Epithelial cell of proximal tubule (primary cell): ENCODE measurements around the gene KCNJ12. TPM values are rescaled to one million over a fixed set of nuclear protein-coding genes. Genes with fewer than 3 reads are reported as not detected.
"Not testable (repeated sequence)": the region's sequence is repeated elsewhere in the genome, so short reads cannot be mapped to it uniquely, and the experiment has no call there.

ENCODE experiments used
- DNase-seq: peaks from one replicate; pipeline ENCODE4 v3.0.0-alpha.2; 2011; ENCODE audit warnings: low read depth
- H3K4me3 ChIP-seq: 2 replicates; pipeline ENCODE4 v1.5.1; 2011; ENCODE audit warnings: low read depth, mild to moderate bottlenecking, low read length
- total RNA-seq: library from RNA; depleted of rRNA; stranded (reverse); fragments of >200 nt; gene quantifications from 2 replicates; pipeline ENCODE4 v1.2.3, GENCODE V29; 2015
- TF ChIP-seq, protein P1 (sequence below): conservative IDR thresholded peaks from 2 replicates; pipeline ENCODE4 v1.5.1; 2012; ENCODE audit warnings: low read depth, mild to moderate bottlenecking, low read length

KCNJ12 gene
- total RNA-seq, 1 donor from 2014 or later, result 0.06 TPM

- DNase-seq, H3K4me3 ChIP-seq: not testable (repeated sequence)
Observed at GRCh38 chr17:21433971-21434370, 57.8 kb downstream of the KCNJ12 start.

DNA sequence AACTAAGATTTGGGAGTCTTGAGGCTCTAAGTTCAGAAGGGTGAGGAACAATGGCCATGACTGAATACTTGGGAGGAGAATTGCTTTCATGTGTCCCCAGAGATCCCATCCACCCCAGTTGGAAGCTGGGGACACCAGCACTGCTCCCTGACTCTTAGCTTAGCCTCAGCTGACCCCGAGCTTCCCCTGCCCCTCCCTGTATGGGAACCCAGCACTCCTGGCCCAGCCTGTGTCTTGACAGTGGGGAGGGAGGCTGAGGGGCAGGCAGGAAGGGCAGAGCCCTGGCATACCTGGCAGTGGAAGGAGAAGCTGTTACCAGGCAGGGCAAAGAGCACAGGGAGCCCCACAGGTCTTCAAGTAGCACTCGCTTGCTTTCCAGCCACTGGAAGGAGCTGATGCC is 58.8 kb downstream of the KCNJ12 start:
- not testable (repeated sequence) for DNase-seq, H3K4me3 ChIP-seq

- H3K4me3 ChIP-seq, DNase-seq: not testable (repeated sequence)
Observed at GRCh38 chr17:21436481-21436880, 60.3 kb downstream of the KCNJ12 start.

- DNase-seq, H3K4me3 ChIP-seq: not testable (repeated sequence)
Observed at GRCh38 chr17:21436883-21437836, 61.0 kb downstream of the KCNJ12 start.

GRCh38 chr17:21438316-21439014 is 62.3 kb downstream of the KCNJ12 start:
- H3K4me3 ChIP-seq, DNase-seq: not testable (repeated sequence)

DNA sequence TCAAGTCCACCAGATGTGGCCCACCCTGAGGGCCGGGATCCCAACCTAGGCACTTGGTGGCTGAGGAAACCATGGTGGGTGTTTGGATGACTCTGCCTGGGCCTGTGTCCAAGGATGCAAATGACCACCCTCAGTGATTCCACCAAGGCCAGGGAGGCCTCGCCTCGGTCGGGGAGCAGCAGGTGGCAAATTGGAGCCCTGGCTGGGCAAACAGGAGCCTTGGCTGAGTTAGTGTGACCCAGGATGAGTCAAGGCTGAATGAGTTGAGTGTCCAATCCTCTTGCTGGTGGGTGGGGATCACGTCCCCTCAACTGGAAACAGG is 62.8 kb downstream of the KCNJ12 start:
- DNase-seq, result not testable (repeated sequence)

GRCh38 chr17:21445091-21445650 is 69.0 kb downstream of the KCNJ12 start:
- TF ChIP-seq, protein P1, sequence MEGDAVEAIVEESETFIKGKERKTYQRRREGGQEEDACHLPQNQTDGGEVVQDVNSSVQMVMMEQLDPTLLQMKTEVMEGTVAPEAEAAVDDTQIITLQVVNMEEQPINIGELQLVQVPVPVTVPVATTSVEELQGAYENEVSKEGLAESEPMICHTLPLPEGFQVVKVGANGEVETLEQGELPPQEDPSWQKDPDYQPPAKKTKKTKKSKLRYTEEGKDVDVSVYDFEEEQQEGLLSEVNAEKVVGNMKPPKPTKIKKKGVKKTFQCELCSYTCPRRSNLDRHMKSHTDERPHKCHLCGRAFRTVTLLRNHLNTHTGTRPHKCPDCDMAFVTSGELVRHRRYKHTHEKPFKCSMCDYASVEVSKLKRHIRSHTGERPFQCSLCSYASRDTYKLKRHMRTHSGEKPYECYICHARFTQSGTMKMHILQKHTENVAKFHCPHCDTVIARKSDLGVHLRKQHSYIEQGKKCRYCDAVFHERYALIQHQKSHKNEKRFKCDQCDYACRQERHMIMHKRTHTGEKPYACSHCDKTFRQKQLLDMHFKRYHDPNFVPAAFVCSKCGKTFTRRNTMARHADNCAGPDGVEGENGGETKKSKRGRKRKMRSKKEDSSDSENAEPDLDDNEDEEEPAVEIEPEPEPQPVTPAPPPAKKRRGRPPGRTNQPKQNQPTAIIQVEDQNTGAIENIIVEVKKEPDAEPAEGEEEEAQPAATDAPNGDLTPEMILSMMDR, result no peak
- DNase-seq, result no peak
- H3K4me3 ChIP-seq, result no peak overlapping the region

More for the DNA sequence above, 62.8 kb downstream of the KCNJ12 start:
- not testable (repeated sequence) for H3K4me3 ChIP-seq

DNA sequence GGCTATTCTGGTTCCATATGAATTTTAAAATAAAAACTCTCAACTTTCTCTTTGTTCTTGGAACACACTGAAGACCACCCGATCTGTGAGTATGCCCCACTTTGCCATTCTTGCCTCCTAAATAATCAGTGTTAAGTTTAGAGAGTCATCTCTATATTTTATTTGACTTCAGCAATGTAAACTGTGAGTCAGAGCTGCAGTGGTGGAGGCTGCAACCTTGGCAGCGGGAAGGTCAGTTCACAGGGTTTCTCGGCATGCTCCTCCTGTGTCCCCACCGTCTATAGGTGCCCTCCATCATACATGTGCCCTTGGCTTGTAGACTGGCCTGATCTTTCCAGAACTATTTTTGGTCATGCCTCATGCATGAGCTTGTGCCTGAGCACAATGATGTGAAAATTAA is 71.4 kb downstream of the KCNJ12 start:
- not testable (repeated sequence) for H3K4me3 ChIP-seq, DNase-seq

DNA sequence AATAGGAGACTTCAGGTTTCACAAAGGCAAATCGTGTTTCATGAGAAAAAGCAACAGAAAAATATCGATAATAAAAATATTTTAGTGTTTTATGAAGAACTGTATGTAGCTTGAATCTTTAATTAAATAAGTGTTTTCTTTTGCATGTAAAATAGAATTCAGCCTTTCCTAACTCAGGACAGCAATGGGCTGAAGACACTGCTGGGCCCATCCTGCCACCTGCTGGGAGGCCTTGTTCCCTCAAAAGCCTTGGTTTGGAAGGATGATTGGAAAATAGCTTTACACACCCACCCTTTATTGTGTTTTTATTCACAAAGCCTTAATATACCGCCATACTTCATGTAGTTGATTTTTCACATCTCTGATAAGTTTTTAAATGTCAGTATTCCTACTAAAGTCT is 73.7 kb downstream of the KCNJ12 start:
- not testable (repeated sequence) for DNase-seq, H3K4me3 ChIP-seq
- TF ChIP-seq, protein P1, result peak; percentile 54

DNA sequence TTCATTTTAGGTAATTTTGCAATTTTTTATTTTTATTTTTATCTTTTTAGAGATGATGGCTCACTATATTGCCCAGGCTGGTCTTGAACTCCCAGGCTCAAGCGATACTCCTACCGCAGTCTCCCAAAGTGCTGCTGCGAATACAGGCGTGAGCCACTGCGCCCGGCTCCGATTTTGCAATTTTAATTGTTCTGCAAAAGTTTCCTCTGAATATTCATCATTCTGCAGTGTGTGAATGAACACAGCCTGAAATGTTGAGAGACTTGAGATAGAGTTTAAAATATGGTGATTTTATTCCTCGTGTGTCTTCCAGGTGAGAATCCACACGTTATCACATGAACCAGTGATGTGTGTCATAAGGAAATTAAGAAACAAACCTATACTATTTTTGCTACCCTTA is 75.8 kb downstream of the KCNJ12 start:
- no peak overlapping the region for H3K4me3 ChIP-seq
- TF ChIP-seq, protein P1, result no peak
- no peak for DNase-seq
